Panc1 (cell line): ENCODE measurements around the gene MYORG. TPM values are rescaled to one million over a fixed set of nuclear protein-coding genes. Genes with fewer than 3 reads are reported as not detected.

Source experiments
- ATAC-seq: fragments of 200-7000 bp; cut with Tn5 transposase; 2 replicates; pipeline ENCODE4 v1.9.1; 2020; ENCODE audit warnings: mild to moderate bottlenecking, moderate library complexity
- BruUV-seq: library from RNA; stranded (reverse); fragments of 400-500 nt; replicated peaks from 2 replicates; lab custom pipeline; 2021; lab: Mats Ljungman, UMichigan
- CTCF ChIA-PET: fragments of 300-600 bp; sonication (Branson Sonifier 250); formaldehyde crosslinking; loops from one replicate; lab custom pipeline; 2022; ENCODE audit warnings: antibody characterized with exemption; lab: Charles Lee
- POLR2A ChIA-PET: fragments of 300-600 bp; sonication (Branson Sonifier 250); formaldehyde crosslinking; loops from one replicate; lab custom pipeline; 2022; ENCODE audit warnings: antibody characterized with exemption; lab: Charles Lee
- DNase-seq: peaks from one replicate; pipeline ENCODE4 v3.0.0-alpha.2; 2010; ENCODE audit warnings: low read depth, low spot score
- H3K27ac ChIP-seq: 2 replicates; pipeline ENCODE4 v1.5.1; 2011; ENCODE audit warnings: mild to moderate bottlenecking, low read length, inconsistent platforms
- H3K27me3 ChIP-seq: fragments of 200-500 bp; sonication (Bioruptor generic); 2 replicates; pipeline ENCODE4 v1.6.0; 2014; ENCODE audit warnings: low read length, inconsistent platforms; ENCODE audit not compliant: control insufficient read depth, insufficient read depth
- H3K36me3 ChIP-seq: fragments of 200-500 bp; sonication (Bioruptor generic); 2 replicates; pipeline ENCODE4 v1.5.1; 2014; ENCODE audit warnings: inconsistent platforms, mild to moderate bottlenecking, low read length, moderate library complexity; ENCODE audit not compliant: control insufficient read depth, insufficient read depth
- H3K4me1 ChIP-seq: 2 replicates; pipeline ENCODE4 v1.5.1; 2011; ENCODE audit warnings: inconsistent platforms, mild to moderate bottlenecking, low read length, moderate library complexity; ENCODE audit not compliant: control insufficient read depth, insufficient read depth
- H3K4me3 ChIP-seq, 2 experiments: 2 replicates each; pipeline ENCODE4 v1.5.1; 2011 to 2012; ENCODE audit warnings: low read depth in 2 of 2, low read length in 2 of 2, mild to moderate bottlenecking in 2 of 2, inconsistent platforms in 1 of 2, moderate library complexity in 1 of 2
- H3K9me3 ChIP-seq: fragments of 200-500 bp; sonication (Bioruptor generic); 2 replicates; pipeline ENCODE4 v1.5.1; 2014; ENCODE audit warnings: low read depth, mild to moderate bottlenecking, inconsistent platforms, low read length, moderate library complexity; ENCODE audit not compliant: control insufficient read depth, insufficient read depth
- CTCF ChIP-seq: fragments of 450-650 bp; IDR thresholded peaks from 2 replicates; pipeline ENCODE4 v1.5.1; 2017; ENCODE audit warnings: mild to moderate bottlenecking
- POLR2AphosphoS5 ChIP-seq: IDR thresholded peaks from 2 replicates; pipeline ENCODE4 v1.6.1; 2012; ENCODE audit warnings: mild to moderate bottlenecking, low read depth, low read length, moderate library complexity
- REST ChIP-seq, 2 experiments: IDR thresholded peaks; 2 replicates each; pipeline ENCODE4 v1.6.1; 2011 to 2012; ENCODE audit warnings: low read depth in 2 of 2, control low read depth in 1 of 2, low read length in 1 of 2, mild to moderate bottlenecking in 1 of 2, moderate library complexity in 1 of 2; ENCODE audit not compliant: insufficient read depth in 1 of 2
- SIN3A ChIP-seq: IDR thresholded peaks from 2 replicates; pipeline ENCODE4 v1.6.1; 2012; ENCODE audit warnings: low read depth, mild to moderate bottlenecking, low read length, moderate library complexity, borderline replicate concordance; ENCODE audit not compliant: insufficient read depth
- TCF7L2 ChIP-seq: IDR thresholded peaks from 2 replicates; pipeline ENCODE4 v1.6.1; 2011; ENCODE audit warnings: mild to moderate bottlenecking, low read depth, low read length, inconsistent platforms
- in situ Hi-C: cut with HindIII; loops from 2 replicates; pipeline ENCODE4 v1.10.0; 2016; ENCODE audit warnings: low sequenced_read_pairs, low pct_unique_long_range_greater_than_20kb
- intact Hi-C: fragments of 100-400 bp; cut with micrococcal nuclease; formaldehyde crosslinking; loops from one replicate; pipeline ENCODE4 v1.10.0; 2022; ENCODE audit not compliant: unreplicated experiment
- total RNA-seq: library from RNA; stranded (reverse); gene quantifications from one replicate; pipeline ENCODE4 v1.2.1, GENCODE V29; 2021; ENCODE audit not compliant: unreplicated experiment

Gene MYORG
- total RNA-seq, 1 experiment from 2014 or later = 9.7 TPM

GRCh38 chr9:34381323-34381722, 4.6 kb upstream of the MYORG start:
- Histone ChIP-seq H3K27ac (0 out of 2 replicates have a peak overlapping the region, but pooled peaks have one; percentile 31), H3K4me3 (peak overlapping the region; percentile 53 to 72), H3K36me3 (no peaks in the 10 kb centered on the region), H3K9me3 (no peaks in the 10 kb centered on the region), H3K4me1 (peaks cover 11% of the 10 kb centered on the region), H3K27me3 (no peaks in the 10 kb centered on the region)
- BruUV-seq = no TSS peak
- CTCF ChIA-PET = interaction anchor here (1.0 kb wide), 1 partner anchor 22 kb away, joined by 3 read pairs; no protein-coding TSS in a partner anchor
- DNase-seq (no peak), ATAC-seq (no peak)
- intact Hi-C loops = no loop called here
- TF ChIP-seq REST (IDR thresholded peaks at IDR 0.05; ENCODE audit: insufficient read depth in 1 of 2, low read depth in 2 of 2, low read length in 1 of 2) (no peak), CTCF (no peak), TCF7L2 (no peak), POLR2AphosphoS5 (no peak), SIN3A (no peak)
- POLR2A ChIA-PET = no interaction called here
- in situ Hi-C loops = no loop called here

- BruUV-seq = no TSS peak
- Histone ChIP-seq H3K36me3 (no peaks in the 10 kb centered on the region), H3K27me3 (no peaks in the 10 kb centered on the region), H3K4me3 (peak overlapping the region; percentile 53 to 72), H3K27ac (peak overlapping the region; percentile 51), H3K9me3 (no peaks in the 10 kb centered on the region), H3K4me1 (peaks cover 15% of the 10 kb centered on the region)
- ATAC-seq = peak; percentile 66
- in situ Hi-C loops = no loop called here
- intact Hi-C loops = no loop called here
- POLR2A ChIA-PET = interaction anchor here (1.1 kb wide), 1 partner anchor 53 kb away, joined by 3 read pairs; no protein-coding TSS in a partner anchor
- no peak for TF ChIP-seq SIN3A
- CTCF ChIA-PET = interaction anchor here (0.6 to 1.8 kb wide), 5 partner anchors 23 to 223 kb away, joined by 3 to 9 read pairs (median 4); partner anchors contain the start of gene FAM219A
- no peak for DNase-seq
These were observed 4.0 kb upstream of the MYORG start for GRCh38 chr9:34380511-34381315.
